Measurements from ENCODE around the gene ITLN1.
"Not testable (repeated sequence)": the region's sequence is repeated elsewhere in the genome, so short reads cannot be mapped to it uniquely, and the experiment has no call there.

Gene ITLN1

GRCh38 chr1:160885042-160885441 lies at the start of gene ITLN1:
TSS of gene ITLN1 (minus strand) at chr1:160885180. CDS start at chr1:160884877, 303 bp downstream.
- DNase-seq = no peak

- DNase-seq = not testable (repeated sequence)
Observed at GRCh38 chr1:160933305-160933704, 48.3 kb upstream of the ITLN1 start.

- no peak for DNase-seq
Observed at GRCh38 chr1:160925652-160926244, 40.8 kb upstream of the ITLN1 start.

GRCh38 chr1:160924791-160925651 lies 40.0 kb upstream of the ITLN1 start:
- DNase-seq = no peak

- DNase-seq = no peak
Observed at GRCh38 chr1:160916666-160917065, 31.7 kb upstream of the ITLN1 start.

GRCh38 chr1:160913229-160913628 lies 28.2 kb upstream of the ITLN1 start:
- not testable (repeated sequence) for DNase-seq

GRCh38 chr1:160911925-160912324 lies 26.9 kb upstream of the ITLN1 start:
- DNase-seq = no peak

GRCh38 chr1:160911441-160911840 lies 26.5 kb upstream of the ITLN1 start:
- no peak for DNase-seq

GRCh38 chr1:160910170-160910750 lies 25.3 kb upstream of the ITLN1 start:
- DNase-seq = no peak

GRCh38 chr1:160907976-160908375 lies 23.0 kb upstream of the ITLN1 start:
- no peak for DNase-seq

- DNase-seq = no peak
Observed at GRCh38 chr1:160905617-160905989, 20.6 kb upstream of the ITLN1 start.

- DNase-seq = no peak
Observed at GRCh38 chr1:160904783-160905616, 20.0 kb upstream of the ITLN1 start.

- DNase-seq = not testable (repeated sequence)
Observed at GRCh38 chr1:160902251-160902650, 17.3 kb upstream of the ITLN1 start.

- no peak for DNase-seq
Observed at GRCh38 chr1:160901768-160902167, 16.8 kb upstream of the ITLN1 start.

- DNase-seq = not testable (repeated sequence)
Observed at GRCh38 chr1:160900683-160901082, 15.7 kb upstream of the ITLN1 start.

- DNase-seq = not testable (repeated sequence)
Observed at GRCh38 chr1:160894368-160895135, 9.6 kb upstream of the ITLN1 start.

GRCh38 chr1:160891474-160891873 lies 6.5 kb upstream of the ITLN1 start:
- no peak for DNase-seq

- DNase-seq = no peak
Observed at GRCh38 chr1:160888926-160889325, 3.9 kb upstream of the ITLN1 start.

- no peak for DNase-seq
Observed at GRCh38 chr1:160887071-160887470, 2.1 kb upstream of the ITLN1 start.

GRCh38 chr1:160884579-160884978 lies 401 bp downstream of the ITLN1 start:
- no peak for DNase-seq

GRCh38 chr1:160883581-160884513 lies 1.1 kb downstream of the ITLN1 start:
- DNase-seq = no peak
